ES-I3 (cell line): ENCODE data around the gene STIM1.

Experiments used
- H3K36me3 ChIP-seq: 2 replicates; pipeline ENCODE4 v1.6.1; 2013; ENCODE audit warnings: mild to moderate bottlenecking, low read length, control low read depth, moderate library complexity; ENCODE audit not compliant: insufficient read depth
- H3K4me1 ChIP-seq: 2 replicates; pipeline ENCODE4 v1.6.1; 2013; ENCODE audit warnings: mild to moderate bottlenecking, control low read depth, low read length; ENCODE audit not compliant: insufficient read depth
- H3K9ac ChIP-seq: 2 replicates; pipeline ENCODE4 v1.6.1; 2013; ENCODE audit warnings: low read depth, mild to moderate bottlenecking, low read length, moderate library complexity
- H3K9me3 ChIP-seq: 2 replicates; pipeline ENCODE4 v1.6.1; 2013; ENCODE audit warnings: mild to moderate bottlenecking, low read length, moderate library complexity; ENCODE audit not compliant: control insufficient read depth, insufficient read depth

STIM1 gene

DNA sequence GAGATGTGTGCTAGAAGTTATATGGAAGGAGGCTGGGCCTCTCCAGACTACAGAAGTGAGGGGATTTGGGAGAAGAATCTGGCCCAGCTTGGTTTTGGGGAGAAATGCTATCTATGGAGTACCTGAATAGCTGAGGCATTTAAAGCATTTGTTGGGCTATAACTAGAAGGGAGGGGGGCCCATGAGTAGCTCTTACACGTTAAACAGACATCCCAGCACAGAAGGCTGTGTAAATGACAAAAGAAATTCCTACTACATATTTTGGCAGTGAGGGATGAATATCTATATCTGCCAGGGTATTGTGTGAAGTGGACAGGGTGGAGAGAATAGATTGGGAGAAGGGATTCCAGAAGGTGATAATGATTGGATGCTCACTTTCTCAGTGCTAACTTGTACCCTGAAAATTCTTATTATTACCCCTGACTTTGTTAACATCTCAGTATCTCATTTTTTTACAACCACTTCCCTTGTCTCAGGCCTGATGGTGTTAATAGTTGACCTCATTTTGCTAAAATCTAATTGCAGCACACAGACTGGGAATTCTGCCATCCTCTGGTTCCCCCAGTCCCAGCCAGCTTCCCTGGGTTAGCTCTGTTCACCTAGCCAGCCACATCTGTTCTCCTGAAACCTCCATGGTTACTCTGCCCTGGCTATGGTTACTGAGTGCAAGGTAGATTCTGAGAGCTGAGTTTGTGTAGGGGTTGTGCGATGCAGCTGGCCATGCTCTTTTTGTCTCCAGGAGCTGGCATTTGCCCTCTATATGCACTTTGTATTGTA lies 210.3 kb downstream of the STIM1 start:
- no peaks in the 10 kb centered on the region for H3K4me1 ChIP-seq
- H3K9me3 ChIP-seq, result no peaks in the 10 kb centered on the region
- no peak overlapping the region for H3K9ac ChIP-seq
- H3K36me3 ChIP-seq, result no peaks in the 10 kb centered on the region

GRCh38 chr11:4066910-4067309 lies 211.4 kb downstream of the STIM1 start:
- Histone ChIP-seq H3K36me3 (no peaks in the 10 kb centered on the region), H3K4me1 (no peaks in the 10 kb centered on the region), H3K9ac (no peak overlapping the region), H3K9me3 (no peaks in the 10 kb centered on the region)

- Histone ChIP-seq H3K36me3 (no peaks in the 10 kb centered on the region), H3K9ac (no peak overlapping the region), H3K4me1 (no peaks in the 10 kb centered on the region), H3K9me3 (no peaks in the 10 kb centered on the region)
Measured at GRCh38 chr11:4068962-4069361, 213.5 kb downstream of the STIM1 start.

GRCh38 chr11:4071325-4071724 lies 215.9 kb downstream of the STIM1 start:
- no peaks in the 10 kb centered on the region for H3K9me3 ChIP-seq
- no peak overlapping the region for H3K9ac ChIP-seq
- H3K4me1 ChIP-seq, result no peaks in the 10 kb centered on the region
- H3K36me3 ChIP-seq, result no peaks in the 10 kb centered on the region

DNA sequence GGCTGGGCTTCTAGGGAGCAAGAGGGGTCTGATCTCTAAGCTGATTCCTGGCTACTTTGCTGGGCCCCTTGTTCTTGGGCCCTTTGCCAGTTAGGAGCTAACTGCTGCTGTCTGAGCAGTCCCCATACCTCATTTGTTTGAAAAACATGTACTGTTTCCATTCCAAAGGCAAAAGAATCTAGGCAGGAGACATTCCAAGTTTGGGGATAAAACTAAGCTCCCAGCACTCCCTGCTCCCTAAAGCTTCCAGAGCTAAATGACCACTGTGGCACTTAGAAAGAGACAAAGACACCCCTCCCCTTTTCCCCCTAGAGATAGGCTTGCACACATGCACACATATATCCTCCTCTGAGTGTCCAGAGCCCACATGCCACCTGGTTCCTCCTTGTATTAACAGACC lies 216.4 kb downstream of the STIM1 start:
- Histone ChIP-seq H3K9ac (no peak overlapping the region), H3K36me3 (no peaks in the 10 kb centered on the region), H3K4me1 (no peaks in the 10 kb centered on the region), H3K9me3 (no peaks in the 10 kb centered on the region)

- Histone ChIP-seq H3K9ac (no peak overlapping the region), H3K36me3 (no peaks in the 10 kb centered on the region), H3K4me1 (no peaks in the 10 kb centered on the region), H3K9me3 (no peaks in the 10 kb centered on the region)
Measured at GRCh38 chr11:4072668-4073285, 217.3 kb downstream of the STIM1 start.

DNA sequence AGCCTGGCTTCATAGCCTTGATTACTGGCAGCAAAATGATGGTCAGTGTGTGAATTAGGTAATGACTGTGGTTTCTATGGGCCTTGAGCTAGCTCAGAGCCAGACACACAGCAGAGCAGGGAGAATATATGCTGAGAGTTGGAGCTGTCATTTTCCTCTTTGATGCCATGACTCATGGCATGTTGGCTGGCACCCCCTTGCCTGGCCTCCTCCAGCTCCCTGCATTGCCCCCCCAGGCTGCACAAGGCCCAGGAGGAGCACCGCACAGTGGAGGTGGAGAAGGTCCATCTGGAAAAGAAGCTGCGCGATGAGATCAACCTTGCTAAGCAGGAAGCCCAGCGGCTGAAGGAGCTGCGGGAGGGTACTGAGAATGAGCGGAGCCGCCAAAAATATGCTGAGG lies 218.8 kb downstream of the STIM1 start:
- Histone ChIP-seq H3K9ac (no peak overlapping the region), H3K36me3 (no peaks in the 10 kb centered on the region), H3K9me3 (no peaks in the 10 kb centered on the region), H3K4me1 (no peaks in the 10 kb centered on the region)

- Histone ChIP-seq H3K4me1 (no peaks in the 10 kb centered on the region), H3K9me3 (no peaks in the 10 kb centered on the region), H3K36me3 (no peaks in the 10 kb centered on the region), H3K9ac (no peak overlapping the region)
Measured at GRCh38 chr11:4076774-4077173, 221.3 kb downstream of the STIM1 start.

GRCh38 chr11:4083198-4083597 lies 227.7 kb downstream of the STIM1 start:
- Histone ChIP-seq H3K4me1 (peaks cover 12% of the 10 kb centered on the region), H3K9ac (no peak overlapping the region), H3K36me3 (peaks cover 3% of the 10 kb centered on the region; the same call in 1 of the 2 replicates), H3K9me3 (no peaks in the 10 kb centered on the region)

DNA sequence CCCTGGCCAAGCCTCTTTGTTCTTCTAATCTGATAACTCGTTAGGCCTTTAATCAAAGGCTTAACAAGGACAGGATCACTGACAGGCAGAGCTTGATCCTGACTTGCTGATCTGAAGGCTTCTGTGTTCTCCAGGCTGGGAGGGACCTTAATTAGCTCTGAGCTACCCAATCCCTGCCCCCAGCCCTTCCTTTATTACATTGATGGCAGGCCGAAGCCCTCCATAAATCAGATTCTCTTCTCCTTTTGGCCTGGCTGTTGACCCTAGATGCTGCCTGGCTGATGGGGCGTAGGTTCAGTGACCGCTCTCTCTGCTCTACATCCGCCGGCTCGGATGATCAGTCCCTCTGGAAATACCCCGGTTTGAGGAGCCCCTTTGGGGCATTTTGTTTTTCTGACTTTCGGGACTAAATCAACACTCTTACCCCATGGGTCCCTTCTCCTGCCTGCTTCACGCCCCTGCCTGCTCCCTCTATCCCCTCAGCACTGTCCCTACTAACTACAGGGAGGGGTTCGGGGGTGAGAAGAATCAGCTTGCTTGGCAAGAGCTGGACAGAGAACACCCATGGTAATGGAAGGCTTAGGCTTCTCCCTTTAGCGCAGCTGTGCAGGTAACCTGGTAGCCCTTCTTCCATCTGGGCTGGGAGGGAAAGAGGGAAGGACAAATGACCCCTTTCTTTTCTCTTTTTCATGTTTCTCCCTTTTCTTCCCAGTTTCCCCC lies 229.1 kb downstream of the STIM1 start:
- Histone ChIP-seq H3K9me3 (no peaks in the 10 kb centered on the region), H3K36me3 (peaks cover 3% of the 10 kb centered on the region; the same call in 1 of the 2 replicates), H3K4me1 (peaks cover 12% of the 10 kb centered on the region), H3K9ac (no peak overlapping the region)

- Histone ChIP-seq H3K36me3 (peaks cover 3% of the 10 kb centered on the region; the same call in 1 of the 2 replicates), H3K4me1 (peaks cover 12% of the 10 kb centered on the region), H3K9ac (no peak overlapping the region), H3K9me3 (no peaks in the 10 kb centered on the region)
Measured at GRCh38 chr11:4085575-4085974, 230.1 kb downstream of the STIM1 start.

GRCh38 chr11:4086575-4087353 lies 231.3 kb downstream of the STIM1 start:
- H3K9ac ChIP-seq, result no peak overlapping the region
- peaks cover 12% of the 10 kb centered on the region for H3K4me1 ChIP-seq
- no peaks in the 10 kb centered on the region for H3K9me3 ChIP-seq
- H3K36me3 ChIP-seq, result peaks cover 3% of the 10 kb centered on the region; the same call in 1 of the 2 replicates

DNA sequence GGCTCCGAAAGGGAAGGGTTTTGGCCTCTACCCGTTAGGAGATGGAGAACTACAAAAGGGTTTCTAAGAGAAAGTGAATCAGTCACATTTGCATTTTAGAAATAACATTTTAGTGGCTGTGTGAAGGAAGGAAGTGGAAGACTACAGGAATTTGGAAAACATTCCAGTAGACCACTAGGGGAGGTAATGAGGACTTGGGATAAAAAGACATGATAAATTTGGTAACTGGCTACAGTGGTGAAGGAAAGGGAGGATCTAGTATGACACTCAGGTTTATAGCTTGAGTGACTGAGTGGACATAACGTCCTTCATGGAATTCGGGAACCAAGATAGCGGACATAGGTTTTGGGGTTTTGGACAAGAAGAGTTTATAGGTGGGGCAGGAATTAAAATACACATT lies 232.1 kb downstream of the STIM1 start:
- Histone ChIP-seq H3K36me3 (peaks cover 3% of the 10 kb centered on the region; the same call in 1 of the 2 replicates), H3K9me3 (no peaks in the 10 kb centered on the region), H3K4me1 (peaks cover 12% of the 10 kb centered on the region), H3K9ac (no peak overlapping the region)

DNA sequence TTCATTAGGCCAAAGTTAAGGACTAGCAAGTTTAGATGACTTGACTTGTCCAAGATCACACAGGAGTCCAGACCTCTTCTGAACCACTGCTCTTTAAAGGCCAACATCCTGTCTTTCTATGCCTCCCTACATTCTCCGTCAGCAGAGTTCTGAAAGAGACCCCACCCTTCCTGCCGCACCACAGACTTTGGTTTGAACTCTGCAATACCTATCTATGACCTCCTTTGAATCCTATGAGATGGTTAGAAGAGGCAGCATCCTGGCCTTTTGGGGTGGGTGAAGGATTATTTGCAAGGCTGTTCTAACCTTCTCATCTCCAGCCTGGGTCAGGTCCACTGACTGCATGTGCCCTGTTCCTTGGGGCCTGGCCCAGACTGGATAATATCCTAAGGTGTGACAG lies 234.8 kb downstream of the STIM1 start:
- H3K4me1 ChIP-seq, result peaks cover 12% of the 10 kb centered on the region
- H3K36me3 ChIP-seq, result peaks cover 3% of the 10 kb centered on the region; the same call in 1 of the 2 replicates
- H3K9ac ChIP-seq, result no peak overlapping the region
- no peaks in the 10 kb centered on the region for H3K9me3 ChIP-seq
